ENCODE results near the gene PCGF5.
A peak's percentile ranks its signal among the peaks of the same experiment; 100 is the strongest.
"Not testable (repeated sequence)": the region's sequence is repeated elsewhere in the genome, so short reads cannot be mapped to it uniquely, and the experiment has no call there.

The PCGF5 gene

GRCh38 chr10:91206837-91207474 lies 13.5 kb upstream of the PCGF5 start:
- DNase-seq = no peak

DNA sequence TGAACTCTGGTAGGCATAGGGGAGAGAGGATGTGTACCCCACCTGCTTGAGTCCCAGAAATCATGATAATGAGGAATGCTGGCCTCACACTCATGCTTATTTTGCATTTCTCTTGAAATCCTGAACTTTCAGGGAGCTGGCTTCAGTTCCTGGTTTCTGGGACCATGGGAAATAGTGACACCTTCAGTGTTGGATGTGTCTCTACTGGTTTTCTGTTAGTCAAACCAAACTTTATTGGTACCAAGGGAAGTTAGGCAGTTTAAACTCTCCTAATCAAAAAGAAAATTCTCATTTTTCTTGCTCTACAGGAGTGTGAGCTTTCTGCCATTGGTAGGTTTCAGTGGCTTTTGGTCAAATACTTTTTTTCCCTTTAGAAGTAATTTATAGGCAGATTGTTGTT lies 11.8 kb upstream of the PCGF5 start:
- DNase-seq = no peak

GRCh38 chr10:91210014-91210413 lies 10.4 kb upstream of the PCGF5 start:
- no peak for DNase-seq

DNA sequence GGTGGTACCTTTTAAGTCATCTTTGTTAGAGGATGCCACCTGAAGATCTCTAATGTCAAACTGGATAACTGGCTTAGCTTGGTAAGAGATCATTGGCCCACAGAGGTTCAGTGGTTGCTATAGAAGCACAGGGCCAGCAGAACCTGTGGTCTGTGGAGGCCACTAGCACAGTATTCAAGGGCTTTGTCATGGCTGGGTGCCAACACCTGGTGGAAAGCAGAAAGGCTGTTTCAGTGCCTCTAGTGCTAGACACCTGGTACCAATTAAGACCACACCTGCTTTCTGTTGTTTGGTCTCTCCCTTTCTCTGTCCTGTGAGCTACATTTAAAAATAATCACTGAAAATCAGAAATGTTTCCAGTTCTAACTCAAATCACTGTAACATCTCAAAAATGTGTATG lies 10.0 kb upstream of the PCGF5 start:
- no peak for DNase-seq

DNA sequence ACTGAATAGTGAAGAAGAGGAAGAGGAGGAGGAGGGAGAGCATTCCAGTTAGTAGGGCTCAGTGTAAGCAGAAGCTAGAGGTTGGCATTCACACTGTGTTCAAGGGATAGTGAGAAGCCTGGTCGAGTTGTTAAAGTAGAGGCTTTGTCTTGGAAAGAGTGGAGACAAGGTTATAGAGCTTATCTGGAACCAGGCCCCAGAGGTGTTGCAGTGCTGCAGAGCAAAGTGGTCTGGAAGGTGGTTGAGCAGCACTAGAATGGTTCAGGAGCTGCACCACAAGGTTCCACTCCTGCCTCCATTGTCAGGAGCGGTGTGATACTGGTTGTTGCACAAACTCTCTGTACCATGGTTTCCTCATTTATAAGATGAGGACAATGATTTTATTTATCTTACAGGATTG lies 8.8 kb upstream of the PCGF5 start:
- no peak for DNase-seq

DNA sequence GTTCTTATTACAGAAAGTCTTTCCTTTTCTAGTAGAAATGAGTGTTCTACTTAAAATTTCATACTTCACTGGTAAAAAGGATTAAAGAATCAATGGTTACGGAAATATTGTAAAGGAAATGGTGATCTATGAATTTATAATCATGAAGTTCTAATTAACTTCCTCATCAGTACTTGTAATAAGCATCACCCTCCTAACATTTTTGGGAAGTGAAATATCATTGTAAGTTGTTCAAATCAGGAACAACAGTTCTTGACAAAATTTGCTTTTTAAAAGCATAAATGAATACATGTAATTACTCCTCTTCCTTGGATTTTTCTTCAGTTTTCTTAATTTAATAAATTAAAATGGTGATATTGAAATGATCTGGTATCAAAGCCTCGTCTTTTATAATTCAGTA lies 5.6 kb upstream of the PCGF5 start:
- no peak for DNase-seq

GRCh38 chr10:91215384-91215783 lies 5.1 kb upstream of the PCGF5 start:
- DNase-seq = no peak

DNA sequence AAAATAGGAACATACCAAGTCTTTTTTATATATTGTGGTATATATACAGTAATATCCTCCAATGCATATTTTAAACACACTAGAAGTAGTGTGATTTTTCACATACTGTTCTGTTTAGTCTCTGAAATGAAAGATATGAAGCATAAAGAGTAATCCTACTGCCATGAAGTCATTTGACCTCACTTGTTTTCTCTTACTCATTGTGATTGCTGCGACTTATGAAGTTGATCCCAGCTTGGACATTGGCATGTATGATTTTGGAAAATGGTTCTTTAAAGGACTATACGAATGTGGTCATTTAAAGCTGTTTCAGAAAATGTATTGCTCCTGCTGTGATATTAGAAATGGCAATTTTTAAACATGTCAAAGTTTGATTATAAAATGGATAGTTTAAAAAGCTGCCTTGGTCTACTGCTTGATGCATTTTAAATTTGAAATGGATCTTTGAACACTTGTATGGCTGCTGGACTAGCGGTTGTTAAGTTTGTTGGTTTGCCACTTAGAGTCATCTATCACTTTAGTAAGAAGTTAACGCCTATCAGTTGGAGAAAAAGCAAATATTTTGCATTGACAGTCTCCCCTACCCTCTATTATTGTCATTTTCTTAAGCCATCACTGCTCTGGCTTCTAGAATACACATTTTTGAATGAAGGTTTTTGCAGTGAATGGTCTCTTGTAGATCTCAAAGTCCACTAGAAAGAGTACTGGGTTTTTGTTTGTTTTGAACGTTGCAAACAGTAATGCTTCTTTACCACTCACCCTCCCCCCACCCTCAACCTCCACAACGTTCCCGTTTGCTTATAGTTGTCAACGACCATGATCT lies 881 bp upstream of the PCGF5 start:
- DNase-seq = no peak

DNA sequence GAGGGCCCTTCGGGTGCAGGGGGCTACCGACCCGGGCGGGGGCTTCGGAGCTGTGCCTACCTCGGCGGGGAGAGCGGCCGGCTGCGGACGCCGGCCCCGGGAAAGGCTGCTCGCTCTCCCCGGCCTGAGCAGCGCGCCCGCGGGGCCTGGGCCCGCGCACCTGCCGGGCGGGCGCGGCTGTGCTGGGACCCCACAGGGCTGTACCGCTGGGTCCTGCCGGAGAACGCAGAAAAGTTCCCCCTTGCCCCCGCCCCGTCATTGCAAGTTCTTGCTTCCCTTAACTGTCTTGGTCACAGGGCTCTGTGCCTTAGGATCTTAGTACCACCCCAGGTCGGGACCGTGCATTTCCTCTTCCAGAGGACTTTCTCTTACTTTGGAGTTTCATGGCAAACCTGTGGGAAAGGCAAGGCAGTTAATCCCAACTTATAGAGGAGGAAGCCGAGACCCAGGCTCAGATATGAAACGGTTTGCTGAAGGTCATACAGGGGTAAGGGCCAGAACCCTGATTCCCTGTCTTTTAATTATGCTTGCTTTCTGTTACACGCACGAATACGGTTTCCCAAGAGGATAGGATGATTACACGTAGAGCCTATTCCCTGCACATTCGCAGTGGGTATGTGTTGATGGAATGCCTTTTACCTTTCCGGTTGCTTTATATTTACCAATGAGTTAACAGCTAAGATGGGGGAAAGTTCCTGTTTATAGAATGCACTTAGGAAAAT lies 652 bp downstream of the PCGF5 start:
- DNase-seq = no peak

- no peak for DNase-seq
Observed at GRCh38 chr10:91226093-91226492, 5.6 kb downstream of the PCGF5 start.

DNA sequence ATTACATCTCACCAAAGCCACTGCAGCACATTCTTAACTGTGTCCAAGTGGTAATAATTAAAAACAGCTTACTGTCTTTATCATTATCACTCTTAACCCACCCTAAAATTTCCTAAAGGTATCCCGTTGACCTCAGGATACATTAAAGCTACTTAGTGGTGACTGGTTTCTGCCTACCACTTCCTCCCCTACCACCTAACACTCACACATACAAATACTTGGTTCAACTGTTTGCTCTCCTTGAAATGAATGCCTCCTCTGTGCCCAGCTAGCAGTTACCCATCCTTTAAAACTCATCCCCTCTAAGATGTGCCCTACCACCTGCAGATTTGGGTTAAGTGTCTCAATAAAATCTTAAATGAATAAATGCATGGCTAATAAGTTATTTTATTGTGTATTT lies 7.1 kb downstream of the PCGF5 start:
- no peak for DNase-seq

- no peak for DNase-seq
Observed at GRCh38 chr10:91229683-91230082, 9.2 kb downstream of the PCGF5 start.

- no peak for DNase-seq
Observed at GRCh38 chr10:91238191-91238590, 17.7 kb downstream of the PCGF5 start.

DNA sequence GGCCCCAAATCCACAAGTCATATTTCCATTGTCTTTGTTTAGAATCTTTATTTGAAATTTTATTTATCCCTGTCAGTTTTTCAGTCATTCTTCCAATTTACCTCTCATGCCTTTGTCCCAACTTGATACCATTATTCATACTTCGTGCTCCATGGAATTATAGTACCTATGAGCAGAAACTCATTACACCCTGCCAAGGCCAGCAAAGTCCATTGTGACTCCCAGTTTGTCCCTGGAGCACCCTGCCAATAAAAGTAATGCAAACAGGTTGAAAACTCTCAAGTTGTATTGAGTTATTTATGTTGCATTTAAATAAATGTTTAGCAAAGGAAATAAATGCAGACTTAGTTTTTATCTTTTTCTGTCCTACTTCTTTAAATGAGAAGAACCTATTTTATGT lies 19.3 kb downstream of the PCGF5 start:
- DNase-seq = no peak

- no peak for DNase-seq
Observed at GRCh38 chr10:91242940-91243339, 22.5 kb downstream of the PCGF5 start.

DNA sequence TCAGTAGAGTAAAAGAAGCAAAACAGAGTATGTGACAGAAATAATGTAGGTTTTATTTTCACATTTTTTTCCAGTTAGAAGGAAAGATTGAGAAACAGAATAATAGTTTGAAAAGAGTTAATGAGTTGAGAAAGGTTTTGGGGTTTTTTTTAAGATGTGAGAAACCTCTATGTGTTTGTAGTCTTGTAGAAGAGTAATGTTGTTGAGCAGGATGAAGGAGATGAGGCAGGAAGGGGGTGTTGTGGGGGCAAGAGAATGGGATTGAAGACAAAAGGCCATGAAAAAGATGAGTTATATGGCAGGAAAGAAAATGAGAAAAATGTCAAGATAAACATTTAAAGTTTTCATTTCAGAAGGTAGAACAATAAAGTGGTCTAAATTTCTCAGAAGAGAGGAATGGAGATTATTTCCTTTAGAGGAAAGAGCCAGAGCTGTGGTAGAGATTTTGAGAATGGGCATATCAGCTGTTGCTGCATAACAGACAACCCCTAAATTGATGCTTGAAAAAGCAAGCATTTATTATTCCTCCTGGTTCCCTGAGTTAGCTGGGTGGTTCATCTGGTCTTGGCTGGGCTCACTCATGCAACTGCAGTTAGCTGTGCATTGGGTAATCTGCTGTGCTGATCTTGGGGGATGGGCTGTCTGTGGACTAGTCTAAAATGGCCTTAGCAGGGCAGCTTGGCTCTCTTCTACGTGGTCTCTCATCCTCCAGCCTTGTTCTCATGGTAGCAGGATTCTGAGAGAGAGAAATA lies 27.1 kb downstream of the PCGF5 start:
- no peak for DNase-seq

DNA sequence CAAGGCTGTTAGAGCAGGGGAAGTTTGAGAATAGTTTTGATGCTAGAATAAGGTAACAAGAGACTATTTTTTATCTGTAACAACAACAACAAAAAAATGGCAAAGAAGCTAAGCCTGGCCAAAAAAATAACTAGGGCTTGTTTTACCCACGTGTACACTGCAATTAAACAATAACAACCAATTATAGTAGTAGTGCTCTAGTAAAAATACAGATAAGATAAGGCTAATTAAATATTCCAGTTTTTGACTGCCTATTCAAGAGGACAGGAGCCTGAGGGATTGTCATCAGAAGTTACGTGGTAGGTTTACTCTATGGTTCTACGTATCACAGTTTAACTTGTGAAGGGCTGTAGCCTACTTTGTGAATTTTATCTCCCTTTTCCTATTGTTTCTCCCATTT lies 29.2 kb downstream of the PCGF5 start:
- no peak for DNase-seq

DNA sequence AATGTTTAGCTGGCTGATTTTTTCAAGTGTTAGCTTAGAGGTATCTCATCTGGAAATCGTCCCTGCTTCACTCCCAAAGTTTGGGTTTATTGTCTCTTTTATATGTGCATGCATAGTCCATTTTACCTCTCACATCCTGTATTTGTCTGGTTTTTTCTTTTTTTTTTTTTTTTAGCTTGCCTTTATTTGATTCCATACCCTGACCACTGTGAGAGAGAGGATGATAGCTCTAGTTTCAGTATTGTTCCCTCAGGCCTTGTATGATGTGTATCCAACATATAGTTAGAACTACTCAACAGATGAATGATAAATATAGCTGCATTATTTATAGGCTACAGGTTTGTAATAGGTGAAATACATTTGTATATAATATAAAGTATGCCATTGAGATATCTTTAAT lies 29.9 kb downstream of the PCGF5 start:
- no peak for DNase-seq

DNA sequence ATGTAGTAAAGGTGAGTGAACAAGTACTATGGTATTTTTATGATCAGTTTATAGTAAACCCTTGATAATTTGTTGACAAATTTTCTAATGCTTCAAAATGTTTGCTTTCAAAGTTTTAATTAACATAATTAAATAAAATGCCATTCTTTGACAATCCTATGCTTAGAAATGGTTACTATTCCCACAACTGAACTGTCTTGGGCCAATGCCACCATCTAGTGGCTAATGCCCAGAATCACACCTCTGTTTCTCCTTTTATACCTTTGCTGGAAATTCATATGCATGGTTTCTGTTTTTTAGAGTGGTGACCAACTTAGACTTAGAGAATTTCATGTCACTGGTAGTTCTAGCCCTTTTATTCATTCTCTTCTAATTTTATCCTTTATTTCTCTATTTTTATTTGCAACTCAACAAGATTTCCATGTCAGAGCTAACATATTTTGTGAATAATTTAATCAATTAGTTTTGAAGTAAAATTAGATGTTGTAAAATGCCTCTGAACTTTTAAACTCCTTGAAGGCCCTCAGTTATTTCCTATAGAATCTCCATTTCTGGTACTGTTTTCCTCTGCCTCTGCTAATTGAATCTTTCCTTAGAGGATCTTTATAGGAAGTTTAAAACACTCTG lies 31.1 kb downstream of the PCGF5 start:
- peak; percentile 8 for DNase-seq

GRCh38 chr10:91253300-91253699 lies 32.8 kb downstream of the PCGF5 start:
- DNase-seq = no peak

GRCh38 chr10:91257310-91257709 lies 36.8 kb downstream of the PCGF5 start:
- DNase-seq = no peak

GRCh38 chr10:91260417-91260816 lies 40.0 kb downstream of the PCGF5 start:
- DNase-seq = not testable (repeated sequence)
